ENCODE measurements around the gene NEK10.

NEK10 gene

DNA sequence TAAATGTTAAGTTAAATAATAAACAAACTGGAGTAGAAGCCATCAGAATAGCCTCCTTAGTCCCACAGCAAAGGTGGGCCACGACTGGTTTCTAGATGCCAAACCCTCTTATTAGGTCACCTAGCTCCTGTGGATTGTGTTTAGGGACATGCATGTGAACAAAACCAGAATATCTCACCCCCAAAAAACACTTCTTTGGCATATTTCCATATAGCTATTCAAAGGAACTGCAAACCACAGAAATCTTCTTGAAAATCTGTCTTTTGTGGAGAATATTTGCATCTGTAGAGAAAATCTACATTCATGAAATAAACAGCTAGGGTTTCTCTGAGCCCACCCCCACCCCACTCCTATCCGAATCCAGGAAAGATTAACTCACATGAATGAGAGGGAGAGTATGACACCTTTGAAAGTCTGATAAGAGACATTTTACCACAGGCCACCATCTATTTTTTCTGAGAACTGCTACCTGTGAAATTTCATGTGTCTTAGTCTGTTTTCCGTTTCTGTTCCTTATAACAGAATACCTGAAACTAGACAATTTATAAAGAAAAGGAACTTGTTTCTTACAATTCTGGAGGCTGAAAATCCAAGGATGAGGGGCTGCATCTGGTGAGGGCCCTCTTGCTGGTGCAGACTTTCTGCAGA, 159.4 kb downstream of the NEK10 start:
- no peak for DNase-seq (ENCODE audit: low spot score in 2 of 2)
- no peaks in the 10 kb centered on the region for H3K36me3 Mint-ChIP-seq (ENCODE audit: insufficient read depth)
- no peaks in the 10 kb centered on the region for H3K9me3 Mint-ChIP-seq
- peaks cover 20% of the 10 kb centered on the region for H3K27me3 Mint-ChIP-seq
- no peaks in the 10 kb centered on the region for H3K4me1 Mint-ChIP-seq
- no peak for ATAC-seq (replicated peaks; ENCODE audit: extremely low read depth, poor library complexity, severe bottlenecking)
- no peak overlapping the region for H3K4me3 Mint-ChIP-seq
- no peak overlapping the region for H3K27ac Mint-ChIP-seq (ENCODE audit: low read depth)

DNA sequence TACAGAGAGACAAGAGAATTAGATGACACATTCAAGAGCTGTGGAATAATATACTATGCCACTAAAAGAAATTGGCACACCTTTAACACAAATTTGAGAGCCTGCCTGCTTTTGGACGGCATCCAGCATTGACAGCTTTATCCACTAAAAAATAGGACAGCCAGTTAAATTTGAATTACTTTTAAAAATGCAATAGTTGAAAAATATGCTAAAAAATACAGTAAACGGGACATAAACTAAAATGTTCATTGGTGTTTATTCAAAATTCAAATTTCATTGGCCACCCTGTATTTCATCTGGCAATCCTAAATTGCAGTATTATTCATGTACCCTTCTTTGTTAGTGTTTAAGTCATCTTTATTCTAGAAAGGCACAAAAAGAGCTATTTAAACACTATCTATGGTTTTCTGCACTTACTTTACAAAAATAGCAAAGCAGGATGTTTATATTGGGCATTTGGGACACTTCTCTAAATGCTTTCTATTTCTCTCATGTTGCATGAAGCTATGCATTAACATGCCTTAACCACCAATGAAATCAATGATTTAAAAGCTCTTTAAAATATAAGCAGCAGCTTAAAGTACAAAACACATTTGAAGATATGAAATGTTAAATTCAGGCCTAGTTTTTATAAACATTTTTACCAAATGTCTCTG, 160.1 kb downstream of the NEK10 start:
- no peak overlapping the region for H3K27ac Mint-ChIP-seq (ENCODE audit: low read depth)
- ATAC-seq (replicated peaks; ENCODE audit: extremely low read depth, poor library complexity, severe bottlenecking) (no peak), DNase-seq (ENCODE audit: low spot score in 2 of 2) (no peak)
- H3K9me3 Mint-ChIP-seq = no peaks in the 10 kb centered on the region
- H3K27me3 Mint-ChIP-seq = peaks cover 14% of the 10 kb centered on the region
- no peaks in the 10 kb centered on the region for H3K36me3 Mint-ChIP-seq (ENCODE audit: insufficient read depth)
- H3K4me1 Mint-ChIP-seq = no peaks in the 10 kb centered on the region
- H3K4me3 Mint-ChIP-seq = no peak overlapping the region

DNA sequence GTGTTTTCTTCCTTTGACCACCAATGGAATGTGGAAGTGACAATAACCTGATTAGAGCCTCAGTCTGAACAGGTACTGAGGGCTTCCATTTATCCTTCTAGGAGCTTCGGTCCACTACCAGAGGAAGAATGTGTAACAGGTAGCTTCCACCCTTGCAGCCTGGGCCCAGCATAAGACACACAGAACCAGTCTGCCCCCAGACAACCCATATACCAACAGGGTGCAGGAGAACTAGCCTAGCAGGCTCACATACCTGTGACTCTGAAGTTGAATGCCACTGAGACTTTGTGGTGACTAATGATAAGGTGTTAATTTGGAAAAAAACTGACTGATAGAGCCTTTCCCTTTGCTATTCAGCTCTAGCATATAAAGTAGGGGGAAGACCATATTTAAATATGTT, 166.2 kb downstream of the NEK10 start:
- Mint-ChIP-seq H3K4me3 (no peak overlapping the region), H3K4me1 (no peaks in the 10 kb centered on the region), H3K36me3 (ENCODE audit: insufficient read depth) (no peaks in the 10 kb centered on the region), H3K27me3 (peaks cover 4% of the 10 kb centered on the region), H3K27ac (ENCODE audit: low read depth) (no peak overlapping the region), H3K9me3 (no peaks in the 10 kb centered on the region)
- no peak for ATAC-seq (replicated peaks; ENCODE audit: extremely low read depth, poor library complexity, severe bottlenecking)
- DNase-seq (ENCODE audit: low spot score in 2 of 2) = no peak

DNA sequence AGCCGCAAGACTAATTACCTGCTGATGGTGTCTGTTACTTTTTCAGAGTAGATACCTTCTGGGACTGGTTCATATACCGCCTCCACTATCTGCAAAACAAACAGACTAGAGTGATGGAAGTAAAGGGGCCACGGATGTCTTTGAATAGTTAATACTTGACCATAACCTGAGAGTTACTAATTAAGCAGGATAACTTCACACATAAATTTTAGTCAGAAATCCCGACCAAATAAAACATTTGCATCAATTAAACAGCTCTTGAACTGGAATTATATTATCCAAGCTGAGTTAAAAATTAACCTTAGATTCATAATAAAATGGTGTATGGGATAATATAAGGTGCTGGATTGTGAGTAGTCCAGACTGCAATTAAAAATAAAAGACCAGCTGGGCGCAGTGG, 167.7 kb downstream of the NEK10 start:
- Mint-ChIP-seq H3K27ac (ENCODE audit: low read depth) (no peak overlapping the region), H3K36me3 (ENCODE audit: insufficient read depth) (no peaks in the 10 kb centered on the region), H3K4me1 (no peaks in the 10 kb centered on the region), H3K9me3 (no peaks in the 10 kb centered on the region), H3K27me3 (peaks cover 7% of the 10 kb centered on the region), H3K4me3 (no peak overlapping the region)
- ATAC-seq (replicated peaks; ENCODE audit: extremely low read depth, poor library complexity, severe bottlenecking) = no peak
- no peak for DNase-seq (ENCODE audit: low spot score in 2 of 2)

DNA sequence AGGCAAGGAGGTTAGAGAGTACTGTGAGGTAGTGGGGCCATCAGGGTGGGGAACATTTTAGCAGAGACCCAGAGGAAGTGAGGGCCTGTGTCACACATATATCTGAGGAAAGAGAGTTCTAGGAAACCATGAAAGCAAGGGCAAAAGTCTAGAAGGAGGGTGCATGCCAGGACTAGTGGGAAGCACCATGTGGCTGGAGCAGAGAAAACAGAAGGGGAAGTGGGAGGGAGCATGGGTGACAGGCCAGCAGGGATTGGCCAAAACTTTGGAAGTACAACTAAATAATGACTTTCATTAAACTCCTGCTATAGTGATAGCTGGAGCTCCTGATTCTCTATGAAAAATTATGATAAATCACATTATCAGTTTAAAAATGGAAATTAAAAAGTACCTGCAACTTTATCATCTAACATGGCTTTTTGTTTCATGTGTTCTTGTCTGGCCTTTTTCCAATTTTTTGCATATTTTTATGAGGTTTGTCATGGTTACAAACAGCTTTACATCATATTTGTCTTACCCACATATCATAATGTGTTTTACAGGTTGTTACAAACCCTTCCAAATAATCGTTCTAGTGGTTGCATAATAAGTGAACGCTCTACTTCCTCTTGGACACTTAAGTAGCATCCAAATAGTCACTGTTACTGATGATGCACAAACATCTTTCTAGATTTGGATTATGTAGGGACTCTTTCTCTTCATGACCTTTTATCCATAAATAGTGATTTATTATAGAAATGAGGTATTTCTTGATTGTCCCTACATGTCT, 168.3 kb downstream of the NEK10 start:
- Mint-ChIP-seq H3K27me3 (peaks cover 7% of the 10 kb centered on the region), H3K27ac (ENCODE audit: low read depth) (no peak overlapping the region), H3K9me3 (no peaks in the 10 kb centered on the region), H3K4me1 (no peaks in the 10 kb centered on the region), H3K4me3 (no peak overlapping the region), H3K36me3 (ENCODE audit: insufficient read depth) (no peaks in the 10 kb centered on the region)
- ATAC-seq (replicated peaks; ENCODE audit: extremely low read depth, poor library complexity, severe bottlenecking) (no peak), DNase-seq (ENCODE audit: low spot score in 2 of 2) (no peak)

DNA sequence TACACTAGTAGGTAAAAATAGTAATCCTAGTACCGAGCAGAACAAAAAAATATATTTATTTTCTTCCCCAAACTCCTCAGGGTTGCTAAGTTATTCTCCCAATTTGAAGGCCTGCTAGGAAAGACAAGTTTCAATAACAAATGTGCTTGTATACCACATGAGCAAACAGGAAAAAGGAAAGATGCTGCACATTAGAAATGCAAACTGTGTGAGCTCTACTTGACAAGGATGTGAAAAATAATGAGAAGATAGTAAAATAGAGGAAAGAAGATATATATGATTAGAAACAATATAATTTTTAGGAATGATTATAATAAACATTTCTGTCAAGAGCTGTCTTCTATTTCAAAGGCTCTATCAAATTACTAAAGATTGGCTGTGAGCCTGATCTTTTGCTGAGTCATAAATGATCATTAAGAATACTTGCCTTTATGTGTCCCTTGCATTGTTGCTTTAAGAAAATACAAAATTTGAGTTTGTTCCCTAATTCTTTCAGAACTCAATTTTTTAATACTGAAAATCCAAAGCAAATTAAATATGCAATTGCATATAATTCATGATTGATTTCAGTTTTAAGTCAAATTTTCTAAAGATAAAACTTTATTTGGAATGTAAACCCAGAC, 174.2 kb downstream of the NEK10 start:
- H3K4me1 Mint-ChIP-seq = no peaks in the 10 kb centered on the region
- H3K27me3 Mint-ChIP-seq = peaks cover 7% of the 10 kb centered on the region
- H3K27ac Mint-ChIP-seq (ENCODE audit: low read depth) = no peak overlapping the region
- DNase-seq (ENCODE audit: low spot score in 2 of 2) (no peak), ATAC-seq (replicated peaks; ENCODE audit: extremely low read depth, poor library complexity, severe bottlenecking) (no peak)
- H3K9me3 Mint-ChIP-seq = no peaks in the 10 kb centered on the region
- H3K36me3 Mint-ChIP-seq (ENCODE audit: insufficient read depth) = no peaks in the 10 kb centered on the region
- no peak overlapping the region for H3K4me3 Mint-ChIP-seq

DNA sequence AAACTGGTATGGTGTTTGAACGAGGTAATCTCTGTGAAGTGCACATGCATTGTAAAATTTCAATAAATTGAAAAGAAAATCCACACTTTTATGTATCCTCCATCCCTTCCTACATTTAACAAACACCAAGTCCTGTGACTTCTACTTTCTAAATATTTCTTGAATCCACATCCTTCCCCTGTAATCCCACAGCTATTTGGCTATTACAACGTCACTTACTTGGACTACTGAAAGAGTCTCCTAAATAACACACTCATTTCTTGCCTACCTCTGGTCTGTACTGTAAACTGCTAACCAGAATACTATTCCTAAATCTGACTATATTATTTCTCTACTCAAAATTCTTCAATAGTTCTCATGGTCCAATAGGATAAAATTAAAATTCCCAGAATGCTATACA, 176.1 kb downstream of the NEK10 start:
- no peak overlapping the region for H3K4me3 Mint-ChIP-seq
- DNase-seq (ENCODE audit: low spot score in 2 of 2) (no peak), ATAC-seq (replicated peaks; ENCODE audit: extremely low read depth, poor library complexity, severe bottlenecking) (no peak)
- H3K4me1 Mint-ChIP-seq = no peaks in the 10 kb centered on the region
- no peaks in the 10 kb centered on the region for H3K36me3 Mint-ChIP-seq (ENCODE audit: insufficient read depth)
- peaks cover 5% of the 10 kb centered on the region for H3K27me3 Mint-ChIP-seq
- H3K27ac Mint-ChIP-seq (ENCODE audit: low read depth) = no peak overlapping the region
- no peaks in the 10 kb centered on the region for H3K9me3 Mint-ChIP-seq

DNA sequence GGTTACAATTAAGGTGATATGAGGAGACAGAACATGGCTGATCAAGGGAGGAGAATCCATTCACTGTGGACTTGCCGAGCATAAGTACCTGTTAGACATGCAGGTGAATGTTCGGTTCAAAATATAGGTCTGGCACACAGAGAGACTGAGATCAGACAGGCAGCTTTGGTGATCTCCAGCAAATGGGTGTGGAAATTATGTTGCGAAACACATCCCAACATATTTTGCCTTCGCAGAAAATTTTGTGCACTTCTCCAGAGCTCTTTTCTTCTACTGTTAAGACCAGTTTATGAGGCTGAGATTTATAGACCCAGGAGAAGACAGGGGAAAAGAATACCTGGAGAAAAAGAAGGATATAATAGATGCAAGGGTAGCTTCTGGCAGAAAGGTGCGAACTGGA, 183.2 kb downstream of the NEK10 start:
- Mint-ChIP-seq H3K27ac (ENCODE audit: low read depth) (no peak overlapping the region), H3K4me3 (no peak overlapping the region)
- ATAC-seq (replicated peaks; ENCODE audit: extremely low read depth, poor library complexity, severe bottlenecking) = no peak

DNA sequence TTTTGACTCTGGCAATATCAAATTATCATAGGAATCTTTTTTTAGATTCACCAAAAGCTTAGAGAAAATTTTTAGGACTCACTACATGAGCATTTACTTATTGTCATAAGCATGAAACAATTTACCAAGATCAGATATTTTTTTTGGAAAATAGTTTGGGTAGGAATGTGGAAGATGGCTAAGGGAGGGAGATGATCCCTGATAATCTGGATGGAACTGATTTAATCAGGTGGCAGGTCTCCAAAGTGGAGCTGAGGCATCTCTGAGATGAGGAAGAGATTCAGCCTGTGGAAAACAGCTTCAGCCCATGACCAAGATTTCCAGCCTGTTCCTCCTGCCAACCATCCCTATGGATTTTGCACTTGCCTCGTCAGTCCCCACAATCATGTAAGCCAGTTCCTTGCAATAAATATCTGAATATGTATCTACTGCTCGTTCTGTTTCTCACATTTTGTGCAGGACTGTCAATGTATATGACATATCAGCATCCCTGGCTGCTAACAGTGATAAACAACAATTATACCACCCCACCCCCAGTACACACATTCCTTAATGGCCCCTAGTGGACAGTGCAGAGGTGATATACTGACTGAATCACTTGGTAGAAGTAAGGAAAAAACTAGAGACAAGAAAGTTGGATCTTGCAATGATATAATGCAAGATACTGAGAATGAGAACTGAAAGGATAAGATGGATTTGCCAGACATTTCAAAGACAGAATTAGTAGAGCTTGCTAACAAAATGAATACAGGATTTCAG, 183.8 kb downstream of the NEK10 start:
- no peaks in the 10 kb centered on the region for H3K4me1 Mint-ChIP-seq
- H3K36me3 Mint-ChIP-seq (ENCODE audit: insufficient read depth) = no peaks in the 10 kb centered on the region
- H3K4me3 Mint-ChIP-seq = no peak overlapping the region
- no peak overlapping the region for H3K27ac Mint-ChIP-seq (ENCODE audit: low read depth)
- DNase-seq (ENCODE audit: low spot score in 2 of 2) (no peak), ATAC-seq (replicated peaks; ENCODE audit: extremely low read depth, poor library complexity, severe bottlenecking) (no peak)
- H3K27me3 Mint-ChIP-seq = no peaks in the 10 kb centered on the region
- H3K9me3 Mint-ChIP-seq = no peaks in the 10 kb centered on the region

More for the DNA sequence above, 183.2 kb downstream of the NEK10 start:
- Mint-ChIP-seq H3K9me3 (no peaks in the 10 kb centered on the region), H3K27me3 (no peaks in the 10 kb centered on the region), H3K4me1 (no peaks in the 10 kb centered on the region), H3K36me3 (ENCODE audit: insufficient read depth) (no peaks in the 10 kb centered on the region)
- no peak for DNase-seq (ENCODE audit: low spot score in 2 of 2)

DNA sequence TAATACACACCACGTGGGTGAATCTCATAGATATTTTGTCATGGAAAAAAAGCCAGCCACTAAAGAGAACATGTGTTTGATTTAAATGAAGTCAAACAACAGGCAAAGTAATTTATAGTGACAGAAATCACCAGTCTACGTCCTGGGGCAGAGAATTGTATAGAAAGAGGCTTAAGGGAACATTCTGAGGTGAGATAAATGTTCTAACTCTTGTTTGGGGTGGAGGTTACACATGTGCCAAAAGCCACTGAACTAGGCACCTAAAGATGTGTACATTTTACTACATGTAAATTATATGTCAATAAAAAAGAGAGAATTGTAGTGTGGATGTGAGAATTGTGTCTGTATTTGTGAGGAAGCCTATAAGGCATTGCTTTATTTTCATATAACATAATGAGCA, 184.9 kb downstream of the NEK10 start:
- Mint-ChIP-seq H3K36me3 (ENCODE audit: insufficient read depth) (no peaks in the 10 kb centered on the region), H3K27me3 (no peaks in the 10 kb centered on the region), H3K9me3 (no peaks in the 10 kb centered on the region), H3K4me3 (no peak overlapping the region), H3K4me1 (no peaks in the 10 kb centered on the region), H3K27ac (ENCODE audit: low read depth) (no peak overlapping the region)
- ATAC-seq (replicated peaks; ENCODE audit: extremely low read depth, poor library complexity, severe bottlenecking) = no peak
- no peak for DNase-seq (ENCODE audit: low spot score in 2 of 2)

DNA sequence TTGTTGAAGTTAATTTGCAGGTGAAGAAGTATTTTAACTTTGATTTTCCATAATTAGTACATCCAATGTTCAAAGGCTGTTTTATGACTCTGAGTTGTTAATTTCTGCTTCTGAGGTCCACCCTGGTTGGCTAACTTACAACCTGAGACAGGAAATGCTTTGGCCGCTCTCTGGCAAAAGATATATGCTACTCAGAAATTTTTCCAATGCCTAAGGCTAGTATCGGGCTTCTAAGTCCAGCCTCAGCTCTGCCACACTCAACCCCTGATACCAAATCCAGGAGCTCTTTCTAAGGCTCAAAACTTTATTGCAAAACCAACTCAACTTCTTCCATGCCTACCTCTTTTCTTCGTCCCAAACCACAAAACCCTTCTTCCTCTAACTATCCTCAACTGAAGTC, 192.9 kb downstream of the NEK10 start:
- Mint-ChIP-seq H3K27ac (ENCODE audit: low read depth) (no peak overlapping the region), H3K36me3 (ENCODE audit: insufficient read depth) (no peaks in the 10 kb centered on the region), H3K4me3 (no peak overlapping the region), H3K9me3 (no peaks in the 10 kb centered on the region), H3K27me3 (no peaks in the 10 kb centered on the region), H3K4me1 (no peaks in the 10 kb centered on the region)
- DNase-seq (ENCODE audit: low spot score in 2 of 2) (no peak), ATAC-seq (replicated peaks; ENCODE audit: extremely low read depth, poor library complexity, severe bottlenecking) (no peak)

DNA sequence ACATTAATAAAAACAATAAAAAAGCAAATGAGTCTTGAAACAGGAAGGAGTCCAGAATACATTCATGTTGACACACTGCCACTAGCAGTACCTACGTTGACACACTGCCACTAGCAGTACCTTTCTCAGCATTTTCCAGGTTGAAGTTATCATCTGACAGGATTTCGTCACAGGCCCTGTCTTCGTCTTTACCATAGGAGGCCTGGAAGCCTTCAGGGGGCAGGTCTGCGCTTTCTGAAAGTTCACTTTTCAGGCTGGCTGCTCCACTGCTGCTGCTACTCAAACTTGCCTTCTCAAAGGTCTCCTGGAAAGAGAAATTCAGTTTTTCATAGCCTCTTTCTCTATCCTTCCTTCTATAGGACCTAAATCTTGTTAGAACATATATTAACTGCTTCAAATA, 194.7 kb downstream of the NEK10 start:
- ATAC-seq (replicated peaks; ENCODE audit: extremely low read depth, poor library complexity, severe bottlenecking) (no peak), DNase-seq (ENCODE audit: low spot score in 2 of 2) (no peak)
- H3K4me1 Mint-ChIP-seq = no peaks in the 10 kb centered on the region
- H3K27me3 Mint-ChIP-seq = peaks cover 7% of the 10 kb centered on the region
- H3K27ac Mint-ChIP-seq (ENCODE audit: low read depth) = no peak overlapping the region
- H3K4me3 Mint-ChIP-seq = no peak overlapping the region
- no peaks in the 10 kb centered on the region for H3K9me3 Mint-ChIP-seq
- peaks cover 2% of the 10 kb centered on the region for H3K36me3 Mint-ChIP-seq (ENCODE audit: insufficient read depth)
